GM12878 (cell line): ENCODE results near the gene SARM1. TPM values are rescaled to one million over a fixed set of nuclear protein-coding genes. Genes with fewer than 3 reads are reported as not detected.

Experiments used
- ATAC-seq: fragments of 200-7000 bp; cut with Tn5 transposase; 3 replicates; pipeline ENCODE4 v1.9.1; 2020; ENCODE audit warnings: mild to moderate bottlenecking, moderate library complexity
- BruUV-seq: library from RNA; stranded (reverse); fragments of 400-500 nt; replicated peaks from 2 replicates; lab custom pipeline; 2021; lab: Mats Ljungman, UMichigan
- CTCF ChIA-PET: fragments of 300-600 bp; sonication (Branson Sonifier 250); formaldehyde crosslinking; extraction: SDS; loops from one replicate; lab custom pipeline; 2021; ENCODE audit warnings: inconsistent platforms; lab: Yijun Ruan, JAX
- POLR2A ChIA-PET: fragments of 350-600 bp; formaldehyde crosslinking; extraction: SDS; loops from one replicate; lab custom pipeline; 2021; ENCODE audit warnings: inconsistent platforms; lab: Charles Lee
- RAD21 ChIA-PET: fragments of 300-600 bp; sonication (Branson Sonifier 250); formaldehyde crosslinking; loops from one replicate; lab custom pipeline; 2023; ENCODE audit warnings: antibody characterized with exemption; ENCODE audit not compliant: unreplicated experiment; lab: Charles Lee
- SMC1A ChIA-PET: fragments of 300-600 bp; sonication (Branson Sonifier 250); formaldehyde crosslinking; loops from one replicate; lab custom pipeline; 2023; ENCODE audit not compliant: unreplicated experiment, uncharacterized antibody; lab: Charles Lee
- DNase-seq: peaks from one replicate; pipeline ENCODE4 v3.0.0-alpha.2; 2011; ENCODE audit warnings: low read depth, low spot score
- FAIRE-seq: peaks from 3 replicates; lab custom pipeline; 2011; peaks lifted over from hg19 to GRCh38; lab: Jason Lieb, UNC
- H2AFZ ChIP-seq: 2 replicates; pipeline ENCODE4 v1.6.0; 2011; ENCODE audit warnings: low read depth, low read length, control low read depth; ENCODE audit not compliant: control insufficient read depth
- H3K27ac ChIP-seq: 2 replicates; pipeline ENCODE4 v1.5.1; 2011; ENCODE audit warnings: control low read depth; ENCODE audit not compliant: control insufficient read depth, insufficient read depth
- H3K27me3 ChIP-seq, 2 experiments: replicated peaks in 1 of 2; 2 replicates each; pipeline versions ENCODE4 v1.6.0 to v1.6.1; 2011; ENCODE audit warnings: low read length in 1 of 2; ENCODE audit not compliant: control insufficient read depth in 2 of 2, insufficient read depth in 2 of 2
- H3K36me3 ChIP-seq, 2 experiments: 2 replicates each; pipeline ENCODE4 v1.5.1; 2011; ENCODE audit warnings: low read length in 1 of 2; ENCODE audit not compliant: control insufficient read depth in 2 of 2, insufficient read depth in 2 of 2
- H3K4me1 ChIP-seq: 2 replicates; pipeline ENCODE4 v1.6.1; 2011; ENCODE audit warnings: mild to moderate bottlenecking, low read length, moderate library complexity, mixed read lengths; ENCODE audit not compliant: control insufficient read depth, insufficient read depth
- H3K4me2 ChIP-seq: 2 replicates; pipeline ENCODE4 v1.6.0; 2011; ENCODE audit warnings: control low read depth; ENCODE audit not compliant: control insufficient read depth, insufficient read depth
- H3K4me3 ChIP-seq: fragments of 200-600 bp; sonication (generic); 2 replicates; pipeline ENCODE4 v1.5.1; 2016
- H3K79me2 ChIP-seq: 2 replicates; pipeline ENCODE4 v1.6.0; 2011; ENCODE audit warnings: low read length; ENCODE audit not compliant: control insufficient read depth, insufficient read depth
- H3K9ac ChIP-seq: 2 replicates; pipeline ENCODE4 v1.8.0; 2011; ENCODE audit warnings: low read length, control low read depth, mixed read lengths; ENCODE audit not compliant: control insufficient read depth, insufficient read depth
- H3K9me3 ChIP-seq: replicated peaks from 3 replicates; pipeline ENCODE4 v1.5.1; 2011; ENCODE audit warnings: mild to moderate bottlenecking, low read length; ENCODE audit not compliant: control insufficient read depth, insufficient read depth
- H4K20me1 ChIP-seq: 2 replicates; pipeline ENCODE4 v1.6.0; 2011; ENCODE audit not compliant: control insufficient read depth, insufficient read depth
- NBN ChIP-seq: fragments of 450-650 bp; IDR thresholded peaks from 2 replicates; pipeline ENCODE4 v1.6.1; 2016
- NR2C1 ChIP-seq: fragments of 450-650 bp; IDR thresholded peaks from 2 replicates; pipeline ENCODE4 v1.6.1; 2017; ENCODE audit warnings: antibody characterized with exemption, mild to moderate bottlenecking, moderate library complexity
- ZBTB4 ChIP-seq: fragments of 450-650 bp; formaldehyde crosslinking; IDR thresholded peaks from 2 replicates; pipeline ENCODE4 v1.4.0; 2022; ENCODE audit warnings: mild to moderate bottlenecking, moderate library complexity
- WGBS: methylation state at CpG from one replicate; pipeline ENCODE4 v1.1.6; 2016; ENCODE audit warnings: low lambda C conversion rate; ENCODE audit not compliant: insufficient replicate concordance, insufficient coverage; ENCODE audit errors: missing lambda C conversion rate; 5-methylcytosine and 5-hydroxymethylcytosine counted together
- in situ Hi-C: fragments of 300-500 bp; cut with MboI; formaldehyde crosslinking; loops from 9 replicates; pipeline ENCODE4 v1.14.3; 2018; ENCODE audit warnings: mixed read lengths
- intact Hi-C: fragments of 100-400 bp; cut with micrococcal nuclease; formaldehyde crosslinking; loops from one replicate; pipeline ENCODE4 v1.14.2; 2022; ENCODE audit not compliant: unreplicated experiment
- polyA plus RNA-seq, 11 experiments: library from polyadenylated mRNA; depleted of rRNA in 4 of 11; unstranded in 6 of 11; stranded (reverse) in 5 of 11; fragments of >200 nt; fragmentation: Nextera tagmentation in 4 of 11; fragmentation: Illumina TruSeq in 1 of 11; extraction: Ambion mirVana in 4 of 11; extraction: Trizol in 1 of 11; gene quantifications; 1 replicate in 1 of 11; 2 replicates in 10 of 11; pipeline versions ENCODE4 v1.2.1 to v1.2.3, GENCODE V29; 2011 to 2016; ENCODE audit warnings: inconsistent platforms in 2 of 11, missing spikeins in 2 of 11, low read depth in 1 of 11
- total RNA-seq, 4 experiments: library from RNA; depleted of rRNA in 3 of 4; stranded (reverse); fragments of >200 nt in 3 of 4; fragmentation: Illumina TruSeq in 1 of 4; extraction: Trizol in 1 of 4; gene quantifications; 2 replicates each; pipeline versions ENCODE4 v1.2.1 to v1.2.3, GENCODE V29; 2013 to 2021

SARM1 gene
- total and polyA plus RNA-seq, 10 of the 15 experiments (the other 5 are each of a cell fraction or from before 2014, with no cell fraction given) = 0.56 to 25.3 (median 11.9) TPM

GRCh38 chr17:28324781-28325180 is 46.7 kb upstream of the SARM1 start:
- Histone ChIP-seq H3K27me3 (no peaks in the 10 kb centered on the region), H3K4me2 (peak overlapping the region; percentile 26; the same call in 1 of the 2 replicates), H3K4me3 (no peak overlapping the region), H3K36me3 (peaks cover 11 to 13% of the 10 kb centered on the region in 2 experiments), H3K79me2 (peaks cover 50% of the 10 kb centered on the region), H3K9ac (no peak overlapping the region), H4K20me1 (no peaks in the 10 kb centered on the region), H3K4me1 (peaks cover 6% of the 10 kb centered on the region; the same call in 1 of the 2 replicates), H3K9me3 (no peaks in the 10 kb centered on the region), H2AFZ (no peak overlapping the region), H3K27ac (no peak overlapping the region)
- intact Hi-C loops = loop anchor here (5.0 kb wide), 1 partner anchor 92 kb away; no protein-coding TSS in a partner anchor
- FAIRE-seq (no peak), DNase-seq (no peak), ATAC-seq (no peak)
- RAD21 ChIA-PET = no interaction called here
- in situ Hi-C loops = no loop called here
- TF ChIP-seq NR2C1 (no peak), ZBTB4 (CRISPR knock-in tag) (no peak), NBN (no peak)
- POLR2A ChIA-PET = interaction anchor here (0.9 kb wide), 1 partner anchor 431 kb away, joined by 4 read pairs; the partner anchor contains the start of gene LYRM9
- SMC1A ChIA-PET = no interaction called here
- CTCF ChIA-PET = no interaction called here
- BruUV-seq = no TSS peak
- WGBS = 73% methylated on average over 3 of the region's 3 CpGs
